Measurements from ENCODE around the gene SP5. TPM values are rescaled to one million over a fixed set of nuclear protein-coding genes. Genes with fewer than 3 reads are reported as not detected.

Gene SP5
- total RNA-seq, 1 experiment from 2014 or later, result 0.64 TPM

- TF ChIP-seq CTCF (IDR thresholded peaks at IDR 0.05), result no peak
- TF ChIP-seq SIN3A (IDR thresholded peaks at IDR 0.05; ENCODE audit: borderline replicate concordance, insufficient read depth, low read depth, low read length), result no peak
- TF ChIP-seq POLR2AphosphoS5 (IDR thresholded peaks at IDR 0.05; ENCODE audit: low read depth, low read length), result no peak
- TF ChIP-seq REST (IDR thresholded peaks at IDR 0.05; ENCODE audit: insufficient read depth in 1 of 2, low read depth in 2 of 2, low read length in 1 of 2), result no peak
- TF ChIP-seq TCF7L2 (IDR thresholded peaks at IDR 0.05; ENCODE audit: low read depth, low read length), result no peak
- Histone ChIP-seq H3K27me3 (ENCODE audit: control insufficient read depth, insufficient read depth, low read length) (peaks cover 4% of the 10 kb centered on the region), H3K36me3 (ENCODE audit: control insufficient read depth, insufficient read depth, low read length) (no peaks in the 10 kb centered on the region), H3K27ac (ENCODE audit: low read length) (no peak overlapping the region), H3K9me3 (ENCODE audit: control insufficient read depth, insufficient read depth, low read depth, low read length) (no peaks in the 10 kb centered on the region), H3K4me3 (ENCODE audit: low read depth in 2 of 2, low read length in 2 of 2) (no peak overlapping the region), H3K4me1 (ENCODE audit: control insufficient read depth, insufficient read depth, low read length) (peaks cover 3% of the 10 kb centered on the region; the same call in 1 of the 2 replicates)
- in situ Hi-C loops (cut with HindIII; ENCODE audit: low pct_unique_long_range_greater_than_20kb, low sequenced_read_pairs), result no loop called here
- DNase-seq (ENCODE audit: low read depth, low spot score) (no peak), ATAC-seq (no peak)
- POLR2A ChIA-PET, result no interaction called here
- CTCF ChIA-PET, result no interaction called here
- no TSS peak for BruUV-seq (replicated peaks)
- intact Hi-C loops (cut with micrococcal nuclease; ENCODE audit: unreplicated experiment), result loop anchor here (10.0 kb wide), 1 partner anchor 95 kb away; the partner anchor contains the start of gene GAD1
Observed at GRCh38 chr2:170719810-170720209, 4.7 kb downstream of the SP5 start.

- ChIA-PET POLR2A (no interaction called here), CTCF (no interaction called here)
- TF ChIP-seq POLR2AphosphoS5 (IDR thresholded peaks at IDR 0.05; ENCODE audit: low read depth, low read length) (no peak), REST (IDR thresholded peaks at IDR 0.05; ENCODE audit: insufficient read depth in 1 of 2, low read depth in 2 of 2, low read length in 1 of 2) (no peak), TCF7L2 (IDR thresholded peaks at IDR 0.05; ENCODE audit: low read depth, low read length) (no peak), CTCF (IDR thresholded peaks at IDR 0.05) (no peak), SIN3A (IDR thresholded peaks at IDR 0.05; ENCODE audit: borderline replicate concordance, insufficient read depth, low read depth, low read length) (no peak)
- ATAC-seq, result no peak
- no peak overlapping the region for H3K27ac ChIP-seq (ENCODE audit: low read length)
- no peaks in the 10 kb centered on the region for H3K36me3 ChIP-seq (ENCODE audit: control insufficient read depth, insufficient read depth, low read length)
- in situ Hi-C loops (cut with HindIII; ENCODE audit: low pct_unique_long_range_greater_than_20kb, low sequenced_read_pairs) (no loop called here), intact Hi-C loops (cut with micrococcal nuclease; ENCODE audit: unreplicated experiment) (no loop called here)
- H3K9me3 ChIP-seq (ENCODE audit: control insufficient read depth, insufficient read depth, low read depth, low read length), result no peaks in the 10 kb centered on the region
- peaks cover 4% of the 10 kb centered on the region for H3K27me3 ChIP-seq (ENCODE audit: control insufficient read depth, insufficient read depth, low read length)
- H3K4me3 ChIP-seq (ENCODE audit: low read depth in 2 of 2, low read length in 2 of 2), result no peak overlapping the region
- no peaks in the 10 kb centered on the region for H3K4me1 ChIP-seq (ENCODE audit: control insufficient read depth, insufficient read depth, low read length)
- no peak for DNase-seq (ENCODE audit: low read depth, low spot score)
- no TSS peak for BruUV-seq (replicated peaks)
Observed at GRCh38 chr2:170721678-170722077, 6.5 kb downstream of the SP5 start.

Data from Panc1 (cell line).